OCI-LY7 (cell line): ENCODE measurements around the gene RMDN3.

ENCODE experiments used
- EZH2phosphoT487 ChIP-seq: fragments of 200-600 bp; sonication (generic); IDR thresholded peaks from 2 replicates; pipeline ENCODE4 v1.6.1; 2018; ENCODE audit warnings: low read depth, borderline replicate concordance, mild to moderate bottlenecking, mixed run types, antibody characterized with exemption, low read length, moderate library complexity, mixed read lengths
- TF ChIP-seq, protein P1 (sequence below): fragments of 200-600 bp; sonication (generic); conservative IDR thresholded peaks from 2 replicates; pipeline ENCODE4 v1.5.1; 2014; ENCODE audit warnings: mild to moderate bottlenecking, antibody characterized with exemption, low read length, moderate library complexity, mixed read lengths

DNA sequence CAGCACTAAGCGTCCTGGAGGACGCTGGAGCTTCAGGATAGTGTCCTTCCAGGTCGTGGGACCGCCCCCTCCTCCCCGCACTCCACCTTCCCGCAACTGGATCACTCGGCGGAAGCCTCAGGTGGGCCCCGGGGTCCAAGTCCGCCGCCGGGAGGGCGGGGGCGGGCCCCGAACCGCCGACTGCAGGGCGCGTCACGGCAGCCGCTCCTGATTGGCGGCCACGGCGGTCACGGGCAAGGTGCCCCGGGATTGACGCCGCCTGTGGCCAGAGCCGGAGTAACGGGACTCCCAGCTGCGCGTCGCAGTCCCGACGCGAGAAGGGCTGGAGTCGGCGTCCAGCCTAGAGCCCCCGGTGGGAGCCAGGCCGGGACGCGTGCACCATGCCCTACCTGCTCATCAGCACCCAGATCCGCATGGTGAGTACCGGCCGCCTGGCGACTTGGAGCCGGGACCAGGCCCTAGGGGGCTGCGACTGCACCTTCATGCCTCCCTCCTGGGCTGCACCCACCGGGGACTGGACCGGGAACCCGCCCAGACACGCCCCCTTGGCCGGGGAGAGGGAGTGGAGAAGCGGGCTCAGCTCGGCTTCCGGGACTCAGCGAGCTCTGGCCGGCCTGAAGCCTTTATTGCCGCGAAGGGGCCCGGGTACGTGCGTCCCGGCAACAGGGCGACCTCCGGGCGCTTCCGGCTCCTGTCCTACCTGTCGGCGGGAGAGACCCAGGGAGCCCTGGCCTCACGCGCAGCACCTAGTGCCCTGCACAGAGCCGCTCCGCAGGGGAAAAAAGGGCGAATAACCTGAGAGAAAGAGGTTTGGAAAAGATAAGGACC, 9.0 kb upstream of the RMDN3 start, which contains the start of gene GCHFR:
- TF ChIP-seq, protein P1, sequence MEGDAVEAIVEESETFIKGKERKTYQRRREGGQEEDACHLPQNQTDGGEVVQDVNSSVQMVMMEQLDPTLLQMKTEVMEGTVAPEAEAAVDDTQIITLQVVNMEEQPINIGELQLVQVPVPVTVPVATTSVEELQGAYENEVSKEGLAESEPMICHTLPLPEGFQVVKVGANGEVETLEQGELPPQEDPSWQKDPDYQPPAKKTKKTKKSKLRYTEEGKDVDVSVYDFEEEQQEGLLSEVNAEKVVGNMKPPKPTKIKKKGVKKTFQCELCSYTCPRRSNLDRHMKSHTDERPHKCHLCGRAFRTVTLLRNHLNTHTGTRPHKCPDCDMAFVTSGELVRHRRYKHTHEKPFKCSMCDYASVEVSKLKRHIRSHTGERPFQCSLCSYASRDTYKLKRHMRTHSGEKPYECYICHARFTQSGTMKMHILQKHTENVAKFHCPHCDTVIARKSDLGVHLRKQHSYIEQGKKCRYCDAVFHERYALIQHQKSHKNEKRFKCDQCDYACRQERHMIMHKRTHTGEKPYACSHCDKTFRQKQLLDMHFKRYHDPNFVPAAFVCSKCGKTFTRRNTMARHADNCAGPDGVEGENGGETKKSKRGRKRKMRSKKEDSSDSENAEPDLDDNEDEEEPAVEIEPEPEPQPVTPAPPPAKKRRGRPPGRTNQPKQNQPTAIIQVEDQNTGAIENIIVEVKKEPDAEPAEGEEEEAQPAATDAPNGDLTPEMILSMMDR: peak; percentile 53
- TF ChIP-seq EZH2phosphoT487: no peak
